Loucy (cell line): Measurements from ENCODE around the gene LAMA4.

Experiments used
- H2AFZ ChIP-seq: fragments of 200-600 bp; sonication (generic); 2 replicates; pipeline ENCODE4 v1.6.0; 2016; ENCODE audit warnings: antibody characterized with exemption, mild to moderate bottlenecking, low read length, moderate library complexity
- H3F3A ChIP-seq: fragments of 200-600 bp; 2 replicates; pipeline ENCODE4 v1.6.0; 2016; ENCODE audit warnings: antibody characterized with exemption, low read depth, mild to moderate bottlenecking
- H3K27me3 ChIP-seq: fragments of 200-600 bp; sonication (generic); 2 replicates; pipeline ENCODE4 v1.6.1; 2014; ENCODE audit warnings: low read length, mild to moderate bottlenecking; ENCODE audit not compliant: insufficient read depth, poor library complexity, severe bottlenecking
- H3K36me3 ChIP-seq: fragments of 200-600 bp; sonication (generic); 2 replicates; pipeline ENCODE4 v1.6.1; 2016; ENCODE audit warnings: low read length; ENCODE audit not compliant: insufficient read depth
- H3K4me1 ChIP-seq: fragments of 200-600 bp; sonication (generic); 2 replicates; pipeline ENCODE4 v1.5.1; 2014; ENCODE audit warnings: low read length, mild to moderate bottlenecking; ENCODE audit not compliant: insufficient read depth, poor library complexity, severe bottlenecking
- H3K4me2 ChIP-seq: fragments of 200-600 bp; sonication (generic); 2 replicates; pipeline ENCODE4 v1.6.0; 2014; ENCODE audit warnings: antibody characterized with exemption, low read length, low read depth, mild to moderate bottlenecking; ENCODE audit not compliant: poor library complexity, severe bottlenecking
- H3K4me3 ChIP-seq: fragments of 200-600 bp; sonication (generic); 2 replicates; pipeline ENCODE4 v1.5.1; 2014; ENCODE audit warnings: low read length, mild to moderate bottlenecking, mixed read lengths; ENCODE audit not compliant: poor library complexity, severe bottlenecking
- H3K79me2 ChIP-seq: fragments of 200-600 bp; sonication (generic); 2 replicates; pipeline ENCODE4 v1.6.1; 2014; ENCODE audit warnings: low read length; ENCODE audit not compliant: insufficient read depth
- H3K9ac ChIP-seq: fragments of 200-600 bp; sonication (generic); 2 replicates; pipeline ENCODE4 v1.6.0; 2014; ENCODE audit warnings: mild to moderate bottlenecking, low read depth, low read length, moderate library complexity; ENCODE audit not compliant: poor library complexity, severe bottlenecking
- H3K9me2 ChIP-seq: fragments of 200-600 bp; sonication (generic); replicated peaks from 2 replicates; pipeline ENCODE4 v1.6.1; 2016; ENCODE audit warnings: low read depth, low read length, mixed read lengths
- H3K9me3 ChIP-seq: fragments of 200-600 bp; sonication (generic); 2 replicates; pipeline ENCODE4 v1.6.1; 2014; ENCODE audit warnings: mild to moderate bottlenecking, antibody characterized with exemption, low read length, low read depth; ENCODE audit not compliant: insufficient read depth
- H4K20me1 ChIP-seq: fragments of 200-600 bp; sonication (generic); 2 replicates; pipeline ENCODE4 v1.6.0; 2014; ENCODE audit warnings: antibody characterized with exemption, low read length, mild to moderate bottlenecking; ENCODE audit not compliant: insufficient read depth, poor library complexity, severe bottlenecking
- CTCF ChIP-seq: fragments of 200-600 bp; sonication (generic); conservative IDR thresholded peaks from 2 replicates; pipeline ENCODE4 v1.5.1; 2014; ENCODE audit warnings: mild to moderate bottlenecking, antibody characterized with exemption, low read length
- EZH2phosphoT487 ChIP-seq: fragments of 200-600 bp; IDR thresholded peaks from 2 replicates; pipeline ENCODE4 v1.6.1; 2018; ENCODE audit warnings: antibody characterized with exemption, mild to moderate bottlenecking, moderate library complexity, borderline replicate concordance

LAMA4 gene

GRCh38 chr6:112199001-112199403 lies 55.4 kb downstream of the LAMA4 start:
- no peaks in the 10 kb centered on the region for H3K79me2 ChIP-seq
- no peak overlapping the region for H3K4me2 ChIP-seq
- H3K9me2 ChIP-seq: no peaks in the 10 kb centered on the region
- no peaks in the 10 kb centered on the region for H3K4me1 ChIP-seq
- H3K9ac ChIP-seq: no peak overlapping the region
- no peaks in the 10 kb centered on the region for H3K36me3 ChIP-seq
- TF ChIP-seq CTCF (no peak), EZH2phosphoT487 (no peak)
- no peak overlapping the region for H2AFZ ChIP-seq
- H3F3A ChIP-seq: no peaks in the 10 kb centered on the region
- H3K9me3 ChIP-seq: no peaks in the 10 kb centered on the region
- no peaks in the 10 kb centered on the region for H4K20me1 ChIP-seq
- no peak overlapping the region for H3K4me3 ChIP-seq
- H3K27me3 ChIP-seq: peaks cover 28% of the 10 kb centered on the region

- no peak overlapping the region for H3K4me3 ChIP-seq
- no peaks in the 10 kb centered on the region for H3K4me1 ChIP-seq
- H2AFZ ChIP-seq: no peak overlapping the region
- H3F3A ChIP-seq: no peaks in the 10 kb centered on the region
- no peak overlapping the region for H3K4me2 ChIP-seq
- H3K9ac ChIP-seq: no peak overlapping the region
- no peaks in the 10 kb centered on the region for H3K79me2 ChIP-seq
- H3K27me3 ChIP-seq: peaks cover 25% of the 10 kb centered on the region
- H3K9me2 ChIP-seq: no peaks in the 10 kb centered on the region
- H3K9me3 ChIP-seq: no peaks in the 10 kb centered on the region
- no peaks in the 10 kb centered on the region for H3K36me3 ChIP-seq
- TF ChIP-seq EZH2phosphoT487 (no peak), CTCF (no peak)
- no peaks in the 10 kb centered on the region for H4K20me1 ChIP-seq
Observed at GRCh38 chr6:112198582-112198981, 55.8 kb downstream of the LAMA4 start.

- H4K20me1 ChIP-seq: no peaks in the 10 kb centered on the region
- no peak overlapping the region for H2AFZ ChIP-seq
- no peaks in the 10 kb centered on the region for H3K9me2 ChIP-seq
- H3F3A ChIP-seq: no peaks in the 10 kb centered on the region
- H3K4me2 ChIP-seq: no peak overlapping the region
- no peaks in the 10 kb centered on the region for H3K9me3 ChIP-seq
- H3K9ac ChIP-seq: no peak overlapping the region
- no peak overlapping the region for H3K4me3 ChIP-seq
- H3K36me3 ChIP-seq: no peaks in the 10 kb centered on the region
- H3K27me3 ChIP-seq: peaks cover 22% of the 10 kb centered on the region
- no peaks in the 10 kb centered on the region for H3K4me1 ChIP-seq
- TF ChIP-seq EZH2phosphoT487 (no peak), CTCF (no peak)
- H3K79me2 ChIP-seq: no peaks in the 10 kb centered on the region
Observed at GRCh38 chr6:112197636-112198035, 56.7 kb downstream of the LAMA4 start.
